ENCODE results near the gene C9orf50.
A peak's percentile ranks its signal among the peaks of the same experiment; 100 is the strongest.

Gene C9orf50

GRCh38 chr9:129612815-129613519, 7.9 kb downstream of the C9orf50 start:
- TF ChIP-seq Cebpa-rat (IDR thresholded peaks at IDR 0.05) = no peak
- H3K27ac ChIP-seq = peak overlapping the region in 9 of 11 experiments; percentile 30 to 74 (median 53); a peak in 16 of 22 replicates
- peak overlapping the region in 2 of 10 experiments; percentile 39 to 42; a peak in 3 of 20 replicates for H3K4me3 ChIP-seq
- no peaks in the 10 kb centered on the region for H4K20me1 ChIP-seq
- no peaks in the 10 kb centered on the region for H3K36me3 ChIP-seq
- H3K4me1 ChIP-seq = peaks cover 52 to 76% (median 70%) of the 10 kb centered on the region in 10 experiments
- no peaks in the 10 kb centered on the region for H3K27me3 ChIP-seq
- H3K4me2 ChIP-seq = peak overlapping the region; percentile 67 to 99 (median 96)
- H3K9me3 ChIP-seq (replicated peaks in 1 of 11) = no peaks in the 10 kb centered on the region
- H3K9ac ChIP-seq = peak overlapping the region in 10 of 11 experiments; percentile 12 to 74 (median 40); a peak in 14 of 22 replicates

DNA sequence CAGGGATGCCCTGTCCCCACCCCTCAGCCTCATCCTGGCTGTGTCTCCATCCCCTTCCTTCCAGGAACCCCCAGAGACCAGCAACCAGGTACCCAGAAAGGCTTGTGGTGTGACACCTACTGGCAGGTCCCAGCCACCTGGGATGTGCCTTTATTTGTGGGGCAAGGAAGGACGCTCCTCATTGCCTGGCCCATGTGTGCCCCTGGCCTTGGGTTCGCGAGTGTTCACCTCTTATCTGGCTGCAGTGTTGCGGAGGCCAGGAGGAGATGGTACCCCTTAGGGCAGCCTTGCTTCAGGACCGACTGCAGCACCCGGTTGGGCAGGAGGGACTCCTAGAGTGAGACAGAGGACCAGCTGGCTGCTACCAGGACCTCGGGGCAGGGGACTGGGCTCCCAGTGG, 8.8 kb downstream of the C9orf50 start:
- no peak for TF ChIP-seq Cebpa-rat (IDR thresholded peaks at IDR 0.05)
- Histone ChIP-seq H3K27me3 (no peaks in the 10 kb centered on the region), H3K36me3 (no peaks in the 10 kb centered on the region), H3K27ac (peak overlapping the region in 5 of 11 experiments; percentile 2 to 74 (median 26); a peak in 6 of 22 replicates), H3K9me3 (replicated peaks in 1 of 11) (no peaks in the 10 kb centered on the region), H4K20me1 (no peaks in the 10 kb centered on the region), H3K4me2 (peak overlapping the region; percentile 92 to 99 (median 97); a peak in 21 of 22 replicates), H3K4me3 (no peak overlapping the region), H3K4me1 (peaks cover 60 to 84% (median 79%) of the 10 kb centered on the region in 10 experiments), H3K9ac (peak overlapping the region in 5 of 11 experiments; percentile 29 to 81 (median 61); a peak in 8 of 22 replicates)

DNA sequence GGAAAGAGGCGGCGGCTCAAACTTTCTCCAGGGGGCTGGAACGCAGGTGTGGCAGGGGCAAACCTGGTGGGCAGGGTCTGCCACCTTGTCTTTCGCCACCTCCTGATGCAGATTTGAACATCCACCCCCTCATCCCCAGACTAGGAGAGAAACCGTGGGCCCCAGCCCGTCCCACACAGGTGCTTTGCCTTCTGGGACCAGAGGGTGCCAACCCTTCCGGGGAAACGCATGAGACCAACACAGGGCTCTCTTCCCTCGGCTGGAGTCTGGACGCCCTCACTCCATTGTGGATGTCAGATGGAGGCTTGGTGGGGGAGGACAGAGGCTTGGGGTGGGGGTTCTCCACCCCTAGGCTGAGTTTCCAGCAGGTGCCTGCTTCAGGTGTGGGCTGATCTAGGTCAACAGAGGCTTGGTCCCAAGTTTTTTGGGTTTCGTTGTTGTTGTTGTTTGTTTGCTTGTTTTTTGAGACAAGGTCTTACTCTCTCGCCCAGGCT, 9.5 kb downstream of the C9orf50 start:
- Histone ChIP-seq H3K4me3 (peak overlapping the region in 6 of 10 experiments; percentile 59 to 72 (median 64); a peak in 11 of 20 replicates), H3K9ac (peak overlapping the region in 10 of 11 experiments; percentile 68 to 86 (median 82); a peak in 18 of 22 replicates), H3K4me1 (peaks cover 68 to 92% (median 86%) of the 10 kb centered on the region in 10 experiments)

DNA sequence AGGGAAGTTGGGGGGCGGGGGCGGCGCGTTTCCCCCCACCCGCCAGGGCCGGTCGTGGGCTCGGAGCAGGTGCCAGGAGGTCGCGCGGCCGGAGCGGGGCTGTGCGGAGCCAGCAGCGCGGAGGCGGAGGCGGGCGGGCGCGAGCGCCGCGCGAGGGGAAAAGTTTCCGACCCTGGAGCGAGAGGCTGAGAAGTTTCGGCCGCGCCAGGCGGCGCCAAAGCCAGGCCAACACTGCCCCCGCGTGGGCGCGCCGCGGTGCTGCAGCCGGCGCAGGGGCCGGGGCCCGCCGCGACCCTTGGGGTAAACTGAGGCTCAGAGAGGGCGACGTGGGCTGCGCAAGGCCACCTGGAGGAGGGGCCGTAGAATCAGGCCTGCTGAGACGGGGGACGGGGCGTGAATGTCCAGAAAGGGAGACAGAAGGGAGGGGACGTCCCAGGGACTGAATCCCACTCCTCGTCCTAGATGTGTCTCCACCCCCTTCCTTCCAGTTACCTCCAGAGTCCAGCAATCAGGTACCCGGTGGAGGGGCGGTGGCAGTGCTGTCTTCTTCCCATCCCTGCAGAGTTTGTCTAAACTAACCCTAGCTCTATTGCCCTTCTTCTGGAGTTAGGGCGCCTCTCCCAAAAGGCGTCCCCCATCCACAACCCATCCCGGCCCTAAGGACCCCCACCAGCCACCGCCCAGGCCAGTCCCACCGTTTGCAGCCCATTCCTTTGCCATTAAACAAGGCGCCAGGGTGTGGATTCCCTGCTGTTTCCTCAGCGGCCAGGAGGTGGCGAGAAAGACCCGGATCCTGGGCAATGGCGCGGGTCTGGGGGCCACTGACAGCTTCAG, 10.2 kb downstream of the C9orf50 start:
- H3K27me3 ChIP-seq = no peaks in the 10 kb centered on the region
- H3K9ac ChIP-seq = peak overlapping the region; percentile 68 to 86 (median 82)
- no peaks in the 10 kb centered on the region for H4K20me1 ChIP-seq
- H3K4me1 ChIP-seq = peaks cover 73 to 95% (median 93%) of the 10 kb centered on the region in 10 experiments
- no peaks in the 10 kb centered on the region for H3K9me3 ChIP-seq (replicated peaks in 1 of 11)
- no peaks in the 10 kb centered on the region for H3K36me3 ChIP-seq
- H3K27ac ChIP-seq = peak overlapping the region; percentile 67 to 82 (median 75)
- TF ChIP-seq Cebpa-rat (IDR thresholded peaks at IDR 0.05) = no peak
- peak overlapping the region; percentile 59 to 77 (median 66) for H3K4me3 ChIP-seq
- H3K4me2 ChIP-seq = peak overlapping the region; percentile 92 to 99 (median 97)

More for the DNA sequence above, 9.5 kb downstream of the C9orf50 start:
- H3K4me2 ChIP-seq = peak overlapping the region; percentile 92 to 99 (median 97)
- no peaks in the 10 kb centered on the region for H3K9me3 ChIP-seq (replicated peaks in 1 of 11)
- no peaks in the 10 kb centered on the region for H3K36me3 ChIP-seq
- no peak for TF ChIP-seq Cebpa-rat (IDR thresholded peaks at IDR 0.05)
- no peaks in the 10 kb centered on the region for H3K27me3 ChIP-seq
- no peaks in the 10 kb centered on the region for H4K20me1 ChIP-seq
- H3K27ac ChIP-seq = peak overlapping the region in 4 of 11 experiments; percentile 5 to 82 (median 72); a peak in 2 of 22 replicates

GRCh38 chr9:129610213-129610472, 10.8 kb downstream of the C9orf50 start:
- no peaks in the 10 kb centered on the region for H3K36me3 ChIP-seq

GRCh38 chr9:129609486-129610212, 11.3 kb downstream of the C9orf50 start:
- H3K36me3 ChIP-seq = no peaks in the 10 kb centered on the region
- peak overlapping the region in 8 of 10 experiments; percentile 11 to 77 (median 54); a peak in 9 of 20 replicates for H3K4me3 ChIP-seq
- no peaks in the 10 kb centered on the region for H3K27me3 ChIP-seq
- peak overlapping the region; percentile 38 to 82 (median 59); a peak in 20 of 22 replicates for H3K9ac ChIP-seq
- peak overlapping the region; percentile 78 to 99 (median 89) for H3K4me2 ChIP-seq
- peaks cover 72 to 95% (median 94%) of the 10 kb centered on the region in 10 experiments for H3K4me1 ChIP-seq
- no peak for TF ChIP-seq Cebpa-rat (IDR thresholded peaks at IDR 0.05)
- no peaks in the 10 kb centered on the region for H4K20me1 ChIP-seq
- H3K27ac ChIP-seq = peak overlapping the region; percentile 50 to 82 (median 61)
- H3K9me3 ChIP-seq (replicated peaks in 1 of 11) = no peaks in the 10 kb centered on the region

More at GRCh38 chr9:129610213-129610472, 10.8 kb downstream of the C9orf50 start:
- Histone ChIP-seq H3K27me3 (no peaks in the 10 kb centered on the region), H3K9ac (peak overlapping the region; percentile 68 to 86 (median 82)), H4K20me1 (no peaks in the 10 kb centered on the region), H3K27ac (peak overlapping the region; percentile 67 to 82 (median 75)), H3K4me2 (peak overlapping the region; percentile 92 to 99 (median 97)), H3K9me3 (replicated peaks in 1 of 11) (no peaks in the 10 kb centered on the region), H3K4me1 (peaks cover 73 to 95% (median 94%) of the 10 kb centered on the region in 10 experiments), H3K4me3 (peak overlapping the region; percentile 59 to 77 (median 66))
- TF ChIP-seq Cebpa-rat (IDR thresholded peaks at IDR 0.05) = no peak

DNA sequence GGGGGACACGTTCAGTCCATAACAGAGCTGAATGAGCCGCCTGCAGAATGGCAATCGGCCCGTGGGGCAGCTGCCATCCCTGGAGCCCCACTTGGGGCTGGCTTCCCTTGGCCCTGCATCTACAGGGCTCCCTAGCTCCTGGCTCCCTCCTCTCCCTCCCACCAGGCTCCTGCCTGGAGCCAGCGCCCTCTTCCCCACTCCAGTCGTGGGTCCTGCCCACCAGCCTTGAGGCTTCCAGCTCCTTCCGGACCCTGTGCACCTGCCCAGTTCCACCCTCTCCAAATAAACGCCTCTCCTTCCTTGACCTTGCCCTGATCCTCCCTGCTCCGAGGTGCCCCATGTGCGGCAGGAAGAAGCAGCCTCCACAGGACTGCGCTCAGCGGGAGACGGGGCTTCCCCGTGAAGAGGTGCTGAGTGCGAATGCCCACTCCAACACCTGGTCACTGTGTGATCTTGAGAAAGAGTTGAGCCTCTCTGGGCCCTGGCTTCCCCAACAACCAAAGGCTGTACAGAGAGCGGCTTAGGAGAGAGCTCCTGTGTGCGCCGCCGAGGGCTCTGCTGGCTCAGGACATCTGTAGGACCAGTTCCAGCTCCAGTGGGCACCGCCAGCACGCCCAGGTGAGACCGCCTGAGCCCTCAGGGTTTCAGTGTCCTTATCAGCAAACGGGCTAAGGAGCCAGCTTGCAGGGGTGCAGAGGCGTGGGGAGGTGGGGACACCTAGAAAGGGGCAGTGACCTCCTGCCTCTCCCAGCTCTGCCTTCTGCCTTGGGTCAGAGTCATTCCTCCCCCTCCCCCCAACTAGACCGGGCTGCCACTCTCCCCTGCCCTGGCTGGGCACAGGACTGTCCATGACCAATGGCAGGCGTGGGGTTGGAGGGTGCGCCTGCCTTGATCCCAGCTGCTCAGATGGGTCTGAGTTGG, 12.1 kb downstream of the C9orf50 start:
- no peaks in the 10 kb centered on the region for H3K9me3 ChIP-seq (replicated peaks in 1 of 11)
- peak overlapping the region; percentile 13 to 82 (median 76); a peak in 19 of 22 replicates for H3K27ac ChIP-seq
- H3K4me1 ChIP-seq = peaks cover 63 to 95% (median 94%) of the 10 kb centered on the region in 10 experiments
- H3K4me2 ChIP-seq = peak overlapping the region; percentile 78 to 98 (median 85)
- no peaks in the 10 kb centered on the region for H3K36me3 ChIP-seq
- H3K9ac ChIP-seq = peak overlapping the region in 7 of 11 experiments; percentile 4 to 46 (median 30); a peak in 8 of 22 replicates
- no peak for TF ChIP-seq Cebpa-rat (IDR thresholded peaks at IDR 0.05)
- no peaks in the 10 kb centered on the region for H4K20me1 ChIP-seq
- no peaks in the 10 kb centered on the region for H3K27me3 ChIP-seq
- no peak overlapping the region for H3K4me3 ChIP-seq

Measured in BLaER1 treated with 17β-estradiol and CSF1 and Interleukin-3, amounts not matched to agents 10 nM and 100 nM (cell line).